GM21723 (cell line): ENCODE results near the gene ATP2B3.

ENCODE experiments used
- ATAC-seq: cut with Tn5 transposase; IDR thresholded peaks from one replicate; pipeline ENCODE4 v1.9.1; 2021; ENCODE audit warnings: mild to moderate bottlenecking, moderate library complexity; ENCODE audit not compliant: unreplicated experiment

ATP2B3 gene

DNA sequence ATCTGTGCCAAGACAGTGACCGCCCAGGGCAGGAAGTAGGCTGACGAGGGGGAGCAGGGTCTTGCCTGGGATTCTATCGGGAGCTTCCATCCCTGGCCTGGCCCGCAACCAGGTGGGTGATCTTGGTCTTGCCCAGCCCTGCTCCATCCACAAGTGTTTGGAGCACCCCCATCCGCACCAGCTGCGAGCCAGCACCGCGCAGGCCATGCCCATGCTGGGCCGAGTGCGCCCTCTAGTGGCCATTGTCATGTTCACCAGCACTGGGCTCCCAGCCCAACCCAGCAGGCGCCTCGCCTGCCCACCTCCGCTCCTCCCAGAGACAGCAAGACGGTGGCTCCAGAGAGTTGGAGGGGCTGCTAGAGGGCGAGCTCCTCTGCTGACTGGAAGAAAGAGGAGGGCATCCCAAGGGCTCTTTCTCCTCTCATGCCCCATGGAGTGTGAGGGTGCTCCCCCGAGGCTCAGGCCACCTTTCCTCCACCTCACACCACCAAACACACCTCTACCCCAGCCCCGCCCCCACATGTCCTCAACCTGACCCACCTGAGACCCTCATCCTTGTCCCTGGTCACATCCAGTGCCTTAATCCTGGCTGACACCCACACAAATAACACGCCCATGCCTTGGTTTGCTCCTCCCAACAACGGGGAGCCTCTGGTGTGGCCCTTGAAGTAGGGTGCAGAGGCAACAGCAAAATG lies 9.8 kb upstream of the ATP2B3 start:
- ATAC-seq, result peak; percentile 94

DNA sequence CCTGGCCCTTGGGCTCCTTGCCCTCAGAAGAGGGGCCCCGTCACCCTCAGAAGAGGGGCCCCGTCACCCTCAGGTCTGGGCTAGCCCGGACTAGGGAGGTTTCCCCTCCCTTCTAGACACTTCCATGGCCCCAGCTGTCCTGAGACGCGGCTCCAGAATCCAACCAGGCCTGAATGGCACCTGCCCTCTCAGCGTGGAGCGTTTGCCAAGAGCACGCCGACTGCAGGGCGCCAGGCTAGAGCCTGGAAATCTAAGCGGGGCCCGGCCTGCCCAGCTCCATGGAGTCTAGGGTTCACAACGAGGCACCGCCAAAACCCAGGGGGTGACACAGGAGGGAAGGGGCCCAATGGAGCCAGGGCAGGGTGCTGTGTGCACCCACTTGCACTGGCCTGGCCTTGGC lies 7.8 kb upstream of the ATP2B3 start:
- ATAC-seq, result no peak

DNA sequence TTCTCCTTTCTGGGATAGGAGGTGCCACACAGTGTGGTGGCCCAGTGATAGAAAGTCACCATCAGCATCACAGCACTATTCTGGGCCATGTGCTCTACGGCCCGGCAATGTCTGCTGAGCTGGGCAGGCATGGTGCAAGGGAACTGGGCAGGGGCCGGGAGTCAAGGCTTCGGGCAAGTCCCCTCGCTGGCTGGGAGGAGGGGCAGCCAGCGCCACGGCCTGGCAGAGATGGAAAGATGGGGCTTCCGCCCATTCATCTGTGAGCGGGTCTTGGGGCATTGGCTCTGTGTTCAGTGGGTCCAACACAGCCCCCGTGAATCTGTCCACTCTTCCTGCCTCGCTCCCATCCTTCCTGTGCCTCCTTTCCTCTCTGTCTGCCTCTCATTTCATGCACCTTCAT lies 7.1 kb upstream of the ATP2B3 start:
- no peak for ATAC-seq

DNA sequence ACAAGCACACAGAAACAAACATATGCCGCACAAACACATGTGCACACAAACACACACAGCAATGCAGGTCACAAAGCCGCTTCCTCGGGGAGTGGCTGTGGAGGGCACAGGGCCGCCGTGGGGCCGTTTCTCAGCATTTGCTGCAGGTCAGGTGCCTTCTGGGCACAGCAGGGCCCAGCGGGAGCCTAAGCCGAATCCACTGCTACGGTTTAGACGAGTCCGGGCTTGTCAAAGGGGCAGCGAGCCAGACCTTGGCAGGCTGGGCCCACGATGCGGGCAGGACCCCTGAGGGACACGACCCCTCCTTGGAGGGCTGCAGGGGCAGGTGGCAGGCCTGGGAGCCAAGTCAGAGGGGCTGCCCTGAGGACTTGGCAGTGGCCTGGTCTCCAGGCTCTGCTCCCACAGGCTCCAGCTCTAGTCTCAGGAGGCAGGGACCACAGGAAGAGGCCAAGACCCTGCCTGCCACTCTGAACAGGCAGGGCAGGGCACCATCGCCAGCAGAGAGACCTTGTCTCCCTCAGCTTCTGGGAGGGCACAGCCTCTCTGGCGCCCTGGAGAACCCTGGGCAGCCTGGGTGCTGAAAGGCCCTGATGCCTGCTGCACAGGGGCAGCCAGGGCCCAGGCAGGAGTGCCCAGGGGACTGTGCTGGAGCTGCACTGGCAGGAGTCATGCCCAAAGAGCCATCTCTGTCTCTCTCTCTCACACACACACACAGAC lies 5.5 kb upstream of the ATP2B3 start:
- ATAC-seq, result no peak

DNA sequence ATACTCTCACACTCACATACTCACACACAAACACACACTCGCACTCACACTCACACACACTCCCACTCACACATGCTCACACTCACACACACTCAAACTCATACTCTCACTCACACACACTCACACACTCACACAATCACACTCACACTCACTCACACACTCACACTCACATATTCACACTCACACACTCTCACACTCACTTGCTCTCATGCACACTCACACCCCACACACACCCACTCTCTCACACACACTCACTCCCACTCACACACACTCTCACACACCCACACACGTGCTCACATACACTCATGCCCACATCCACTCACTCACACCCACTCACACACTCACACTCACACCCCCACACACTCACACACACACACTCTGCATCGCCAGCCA lies 4.9 kb upstream of the ATP2B3 start:
- no peak for ATAC-seq

DNA sequence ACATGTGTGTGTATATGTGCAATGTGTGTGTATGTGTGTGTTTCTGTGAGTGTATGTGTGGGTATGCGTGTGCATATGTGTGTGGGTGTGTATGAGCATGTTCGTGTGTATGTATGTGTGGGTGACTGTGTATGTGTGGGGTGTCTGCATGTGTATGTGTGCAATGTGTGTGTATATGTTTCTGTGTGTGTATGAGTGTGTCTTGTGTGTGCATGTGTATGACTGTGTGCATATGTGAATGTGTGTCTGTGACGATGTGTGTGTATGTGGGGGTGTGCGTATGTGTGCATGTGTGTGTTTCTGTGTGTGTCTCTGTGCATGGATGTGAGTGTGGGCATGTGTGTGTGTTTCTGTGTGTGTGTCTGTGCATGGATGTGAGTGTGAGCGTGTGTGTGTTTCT lies 4.2 kb upstream of the ATP2B3 start:
- ATAC-seq, result no peak

DNA sequence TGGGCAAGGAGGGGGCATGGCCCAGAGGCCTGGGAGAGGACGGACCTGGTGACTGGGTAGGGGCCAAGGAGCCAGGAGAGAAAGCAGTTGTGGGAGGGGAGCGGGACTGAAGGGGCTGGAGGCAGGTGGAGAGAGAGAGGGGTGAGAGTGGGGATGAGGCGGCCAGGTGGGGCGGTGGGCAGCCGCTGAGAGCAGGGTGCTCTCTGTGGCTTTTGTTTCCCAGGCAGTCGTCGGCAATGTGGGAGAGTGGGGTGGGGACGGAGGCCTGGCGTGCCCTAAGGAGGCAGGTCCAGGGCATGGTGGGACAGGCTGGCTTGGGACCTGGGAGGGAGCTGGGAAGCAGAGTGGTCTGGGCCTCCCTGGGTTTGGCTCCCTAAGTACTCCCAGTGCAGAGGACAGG lies 3.2 kb upstream of the ATP2B3 start:
- no peak for ATAC-seq

DNA sequence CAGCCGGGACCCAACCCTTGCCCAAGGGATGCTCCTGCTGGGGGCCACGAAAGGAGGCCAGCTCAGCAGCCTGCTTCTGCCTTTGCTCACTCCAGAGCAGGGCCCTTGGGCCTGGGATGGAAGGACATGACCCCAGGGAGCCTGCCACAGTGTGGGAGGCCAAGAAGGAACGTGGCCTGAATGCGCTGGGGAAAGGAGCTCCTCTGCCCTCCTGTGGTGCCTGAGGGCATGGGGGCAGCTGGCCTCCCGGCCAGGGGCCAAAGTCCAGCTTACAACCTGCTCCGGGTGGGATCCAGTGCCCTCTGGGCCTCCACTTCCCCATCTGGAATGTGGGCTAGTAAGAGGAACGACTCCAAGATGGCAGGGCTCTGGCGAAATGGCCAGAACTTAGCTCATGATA lies 2.0 kb upstream of the ATP2B3 start:
- no peak for ATAC-seq

DNA sequence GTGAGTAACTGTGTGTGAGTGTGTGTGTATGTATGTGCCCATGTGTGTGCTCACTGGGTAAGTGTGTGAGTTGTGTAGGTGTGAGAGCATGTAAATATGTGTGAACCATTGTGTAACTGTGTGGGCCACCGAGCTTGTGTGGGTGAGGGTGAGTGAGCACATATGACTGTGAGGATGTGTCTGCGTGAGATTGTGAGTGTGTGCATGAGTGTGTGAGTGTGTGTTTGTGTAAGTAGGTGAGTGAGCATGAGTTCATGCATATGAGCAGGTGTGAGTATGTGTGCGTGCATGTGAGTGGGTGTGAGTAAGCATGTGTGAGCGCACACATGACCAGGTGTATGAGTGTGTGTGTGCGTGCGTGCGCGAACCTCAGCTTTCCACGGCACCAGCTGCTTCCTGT lies 1.4 kb upstream of the ATP2B3 start:
- ATAC-seq, result no peak

DNA sequence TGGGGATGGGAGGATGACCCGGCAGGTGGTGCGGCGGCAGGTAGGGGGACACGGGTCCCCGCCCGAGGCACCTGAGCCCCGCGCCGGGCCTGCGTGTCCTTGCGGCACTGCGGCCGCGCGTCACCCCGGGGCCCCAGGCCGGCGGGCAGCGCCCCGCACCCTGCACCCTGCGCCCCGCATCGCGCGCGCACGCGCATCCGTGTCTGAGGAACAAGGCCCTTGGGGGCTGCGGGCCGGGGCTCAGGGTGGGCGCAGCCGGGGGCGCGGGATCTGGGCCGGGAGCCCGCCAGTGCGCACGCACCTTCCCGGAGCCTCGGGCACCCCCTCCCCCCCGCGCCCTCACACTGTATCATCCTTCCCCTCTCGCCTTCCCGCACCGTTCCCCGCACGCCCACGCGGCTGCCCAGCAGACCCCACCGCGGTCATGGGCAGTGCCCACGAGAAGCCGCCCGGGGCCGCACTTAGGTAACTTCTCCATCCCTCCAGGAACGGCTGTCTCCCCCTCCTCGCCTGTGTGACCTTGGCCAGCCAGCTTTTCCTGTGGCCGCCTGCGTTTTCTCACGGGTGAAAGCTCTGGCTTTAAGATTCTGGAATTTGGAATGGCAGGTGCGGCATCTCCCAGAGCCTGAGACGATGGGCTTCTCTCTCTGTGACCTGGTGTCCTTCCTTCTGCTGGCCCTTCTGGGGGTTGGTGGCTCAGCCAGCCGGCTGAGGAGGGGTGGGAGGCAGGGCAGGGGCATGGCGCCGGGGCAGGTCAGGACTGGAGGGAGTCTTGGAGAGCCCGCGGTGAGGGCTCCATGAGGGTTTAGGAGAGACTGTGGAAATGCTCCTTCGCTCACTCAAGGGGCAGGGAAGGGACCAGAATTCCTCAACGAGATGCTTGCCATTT lies 748 bp downstream of the ATP2B3 start:
- ATAC-seq, result no peak

DNA sequence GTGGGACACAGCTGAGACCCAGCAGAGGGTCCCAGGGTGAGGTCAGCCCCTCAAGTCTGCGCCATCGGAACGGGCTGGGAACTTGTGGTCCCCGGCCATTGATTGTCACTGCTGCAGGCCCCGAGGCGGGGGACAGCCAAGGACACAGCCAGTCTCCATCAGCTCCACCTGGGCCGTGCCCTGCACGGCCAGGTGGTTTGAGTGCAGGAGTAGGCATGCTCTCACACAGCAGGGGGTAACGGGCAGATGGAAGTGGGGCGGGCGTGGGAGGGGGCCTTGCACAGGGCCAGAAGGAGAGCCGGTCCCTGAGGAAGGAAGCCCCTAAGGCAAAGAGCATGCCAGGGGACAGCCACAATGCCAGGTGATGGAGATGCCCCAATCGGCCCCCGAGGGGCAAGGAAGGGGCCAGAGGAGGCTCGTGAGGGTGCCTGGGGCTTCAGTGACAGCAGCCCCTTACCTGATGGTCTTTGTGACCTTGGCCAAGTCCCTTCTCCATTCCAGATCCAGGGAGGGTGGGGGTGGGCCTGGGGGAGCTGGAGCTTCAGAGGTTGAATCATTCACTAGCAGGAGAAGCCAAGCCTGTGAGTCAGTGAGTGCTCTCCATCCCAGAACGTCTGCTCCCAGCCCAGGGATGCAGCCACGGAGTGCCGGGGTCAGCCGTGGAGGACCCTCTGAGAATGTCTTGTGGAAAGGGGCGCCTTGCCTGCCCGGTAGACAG lies 2.3 kb downstream of the ATP2B3 start:
- no peak for ATAC-seq

DNA sequence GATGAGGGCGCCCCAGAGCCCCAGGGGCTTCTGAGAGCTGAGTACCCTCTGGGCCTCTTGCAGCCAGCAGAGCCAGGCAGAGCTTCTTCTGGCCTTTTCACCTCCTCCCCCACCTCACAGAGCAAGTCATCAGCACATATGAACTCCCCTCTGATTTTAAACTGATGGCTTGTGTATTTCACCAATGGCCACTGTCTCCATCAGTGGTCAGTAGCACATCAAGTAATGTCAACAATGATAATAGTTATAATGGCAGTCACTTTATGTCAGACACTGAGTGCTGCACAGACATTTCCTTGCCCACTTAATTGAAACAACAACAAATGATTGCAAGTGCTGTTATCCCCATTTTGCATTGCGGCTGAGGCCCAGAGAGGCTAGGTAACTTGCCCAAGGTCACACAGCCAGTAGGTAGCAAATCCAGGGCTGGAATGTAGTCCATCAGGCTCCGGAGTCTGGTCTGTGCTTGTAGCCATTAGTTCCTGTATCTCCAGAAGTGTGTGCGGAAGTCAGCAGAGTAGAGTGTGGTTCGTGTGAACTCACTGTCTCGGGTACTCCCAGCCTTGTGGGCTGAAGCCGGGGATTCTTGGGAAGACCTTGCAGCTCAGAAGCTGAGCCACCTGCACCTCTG lies 3.0 kb downstream of the ATP2B3 start:
- no peak for ATAC-seq

DNA sequence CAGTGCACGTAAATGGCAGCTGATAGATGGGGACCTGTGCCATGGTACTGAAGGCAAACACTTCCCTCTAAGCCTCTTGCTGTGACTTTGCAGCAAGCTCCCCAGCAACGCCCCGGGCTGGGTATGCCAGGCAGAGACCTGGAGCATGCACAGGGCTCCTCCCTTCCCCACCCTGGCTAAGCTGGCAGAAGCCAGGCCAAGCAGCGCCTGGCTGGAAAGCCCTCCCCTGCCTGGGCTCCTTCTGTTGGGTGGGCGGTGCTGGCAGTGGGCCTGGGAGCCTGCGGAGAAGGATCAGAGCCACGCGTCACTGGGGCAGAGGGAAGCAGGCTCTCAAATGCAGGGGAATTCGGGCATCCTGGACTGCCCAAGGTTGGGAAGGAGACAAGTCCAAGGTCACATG lies 3.6 kb downstream of the ATP2B3 start:
- ATAC-seq, result no peak

DNA sequence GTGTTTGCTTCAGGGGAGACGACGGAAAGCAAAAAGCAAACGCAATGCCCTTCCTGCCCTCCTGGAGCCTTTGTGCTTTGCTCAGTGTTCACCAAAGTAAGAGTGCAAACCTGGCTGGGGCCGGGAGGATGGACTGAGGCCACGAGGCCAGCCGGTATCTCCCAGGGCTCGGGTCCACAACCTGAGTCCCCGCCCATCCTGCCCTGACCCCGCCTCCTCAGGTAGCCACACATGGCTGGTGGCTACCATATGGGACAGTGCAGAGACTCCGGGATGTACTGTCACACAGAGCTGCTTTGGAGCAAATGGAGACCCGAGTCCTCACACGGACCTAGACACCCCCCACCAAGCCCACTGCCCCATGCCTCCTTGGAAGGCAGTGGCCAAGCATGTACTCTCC lies 4.8 kb downstream of the ATP2B3 start:
- ATAC-seq, result no peak

DNA sequence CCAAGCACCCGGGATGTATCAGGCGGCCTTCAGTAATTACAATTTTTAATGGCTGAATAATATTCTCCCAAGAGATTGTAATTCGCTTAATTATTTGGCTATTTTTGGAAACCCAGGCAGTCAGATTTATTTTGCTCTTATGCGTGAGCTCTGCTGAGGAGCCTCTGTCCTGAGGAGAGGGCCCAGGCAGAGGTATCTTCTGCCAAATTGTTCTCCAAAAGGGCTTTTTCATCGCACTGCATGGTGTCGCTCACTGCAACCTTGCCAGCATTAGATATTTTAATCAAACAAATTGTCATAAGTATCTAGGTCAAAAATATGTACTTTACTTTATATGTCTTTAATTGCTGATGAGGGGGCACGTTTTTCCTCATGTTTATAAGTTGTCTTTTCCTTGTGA lies 5.8 kb downstream of the ATP2B3 start:
- ATAC-seq, result no peak

DNA sequence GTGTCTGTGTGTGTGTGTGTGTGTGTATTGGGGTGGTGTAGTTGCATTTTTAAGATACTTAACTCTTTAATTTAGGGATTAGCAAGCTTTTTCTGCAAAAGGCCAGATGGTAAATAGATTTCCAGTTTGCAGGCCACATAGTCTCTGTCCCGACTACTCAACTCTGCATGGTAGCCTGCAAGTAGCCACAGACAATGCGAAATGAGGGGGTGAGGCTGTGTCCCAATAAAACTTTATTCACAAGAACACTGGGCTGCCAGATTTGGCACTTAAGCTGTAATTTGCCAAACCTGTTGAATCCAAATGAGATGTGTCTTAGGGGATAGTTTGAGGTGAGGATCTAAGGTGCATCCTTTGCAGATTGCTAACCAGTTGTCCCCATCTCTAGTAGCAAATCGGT lies 6.8 kb downstream of the ATP2B3 start:
- ATAC-seq, result no peak

DNA sequence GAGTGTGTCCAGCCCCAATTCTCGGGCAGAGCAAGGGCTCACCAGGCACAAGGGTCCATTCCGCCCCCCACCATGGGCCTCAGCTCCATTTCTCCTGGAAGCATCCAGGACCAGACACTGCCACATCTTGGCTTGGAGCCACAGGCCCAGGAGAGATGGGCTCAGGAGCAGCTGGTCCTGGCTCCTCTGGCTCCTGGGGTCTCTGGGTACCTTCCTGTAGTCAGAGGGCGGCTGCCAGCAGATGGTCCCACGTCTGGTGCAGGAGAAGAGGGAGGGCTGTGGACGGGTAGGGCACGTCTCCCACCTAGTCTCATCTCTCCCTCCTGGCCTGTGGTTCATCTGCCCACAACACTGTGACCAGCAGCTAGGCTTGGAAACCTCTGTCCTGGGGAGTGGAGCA lies 8.0 kb downstream of the ATP2B3 start:
- no peak for ATAC-seq

DNA sequence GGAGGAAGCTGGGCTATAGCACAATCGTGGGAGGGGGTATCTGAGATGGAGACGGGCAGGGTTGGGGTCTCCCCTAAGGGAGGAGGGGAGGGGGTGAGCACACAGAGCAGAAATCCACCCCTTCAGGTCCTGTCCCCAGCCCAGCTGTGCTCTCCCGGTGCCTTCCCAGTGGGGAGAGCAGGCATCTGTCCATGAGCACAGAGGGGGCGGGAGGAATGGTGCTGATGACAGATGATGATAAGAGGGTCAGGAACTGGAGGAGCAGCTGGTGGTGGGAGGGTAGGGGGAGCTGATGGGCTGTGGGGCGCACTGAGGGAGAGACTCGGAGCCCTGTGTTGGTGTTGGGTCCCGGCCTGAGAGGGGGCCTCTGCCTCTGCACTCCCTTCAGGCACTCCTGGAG lies 8.6 kb downstream of the ATP2B3 start:
- no peak for ATAC-seq

DNA sequence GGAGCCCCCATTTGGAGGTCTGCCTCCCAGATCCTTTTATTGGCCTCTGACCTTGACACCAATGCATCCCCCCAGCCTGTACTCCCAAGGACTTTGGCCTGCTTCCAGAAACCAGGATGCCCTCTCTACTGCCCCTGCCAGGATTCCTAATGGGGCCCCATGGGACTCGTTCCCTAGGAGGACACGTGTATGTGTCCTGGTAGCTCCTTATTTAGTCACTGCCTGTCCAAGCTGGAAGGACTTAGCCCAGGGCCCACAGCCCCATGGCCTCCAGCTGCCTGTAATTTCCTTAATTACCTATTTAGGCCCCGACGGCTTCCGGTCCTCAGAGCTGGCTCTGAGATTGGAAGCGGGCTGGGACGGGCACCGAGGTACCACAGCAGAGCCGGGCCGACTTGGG lies 9.4 kb downstream of the ATP2B3 start:
- ATAC-seq, result no peak

DNA sequence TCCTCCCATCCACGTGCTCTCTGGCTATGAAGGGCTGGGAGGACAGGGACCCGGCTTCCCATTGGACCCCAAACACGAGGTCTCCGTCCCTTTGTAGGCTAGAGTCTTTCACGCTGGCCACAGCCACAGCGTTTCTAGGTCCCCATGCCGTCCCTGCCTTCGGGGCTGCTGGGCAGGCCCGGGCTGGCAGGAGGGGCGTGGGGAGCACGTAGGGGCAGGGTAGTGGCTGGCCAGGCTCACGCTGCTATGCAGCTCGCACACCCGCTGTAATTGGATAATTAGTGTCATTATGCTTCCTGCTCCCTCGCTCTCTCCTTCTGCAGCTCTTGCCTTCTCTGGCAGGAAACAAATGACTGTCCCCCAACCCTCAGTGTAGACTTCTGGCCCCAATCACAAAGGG lies 9.8 kb downstream of the ATP2B3 start:
- no peak for ATAC-seq
